ENCODE results near the gene TYR. TPM values are rescaled to one million over a fixed set of nuclear protein-coding genes. Genes with fewer than 3 reads are reported as not detected.
"Not testable (repeated sequence)": the region's sequence is repeated elsewhere in the genome, so short reads cannot be mapped to it uniquely, and the experiment has no call there.

The TYR gene
- total RNA-seq, 1 experiment from 2014 or later: not detected

- TF ChIP-seq MLX (CRISPR knock-in tag; IDR thresholded peaks at IDR 0.05): no peak
- no peak for TF ChIP-seq ZNF425 (CRISPR knock-in tag; conservative IDR thresholded peaks at IDR 0.05)
These were observed 58.3 kb downstream of the TYR start (continued) for GRCh38 chr11:89235976-89236375.

DNA sequence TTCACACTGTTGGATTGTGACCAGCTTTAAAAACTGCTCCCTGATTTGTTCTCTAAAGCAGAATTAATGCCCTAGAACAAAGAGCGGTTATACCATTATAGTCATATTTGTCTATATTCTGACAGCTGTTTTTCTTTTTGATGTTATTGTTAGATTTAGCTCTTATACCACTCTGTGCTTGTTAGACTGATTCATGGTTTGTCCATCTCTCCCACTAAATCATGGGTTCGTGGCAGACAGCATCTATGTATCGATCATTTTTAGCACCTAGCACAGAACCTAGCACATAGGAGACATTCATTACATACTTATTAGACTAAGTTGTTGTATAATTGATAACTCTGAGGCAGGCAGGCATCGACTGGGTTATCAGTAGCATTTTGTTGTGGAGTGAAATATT lies 69.3 kb downstream of the TYR start:
- H3K36me3 Mint-ChIP-seq; H3K4me3 Mint-ChIP-seq; CTCF ChIA-PET; H3K27me3 Mint-ChIP-seq (ENCODE audit: low read depth); H3K4me1 Mint-ChIP-seq; H3K27ac Mint-ChIP-seq; H3K9me3 Mint-ChIP-seq; ATAC-seq; DNase-seq (ENCODE audit: low spot score); POLR2A ChIA-PET: not testable (repeated sequence)

DNA sequence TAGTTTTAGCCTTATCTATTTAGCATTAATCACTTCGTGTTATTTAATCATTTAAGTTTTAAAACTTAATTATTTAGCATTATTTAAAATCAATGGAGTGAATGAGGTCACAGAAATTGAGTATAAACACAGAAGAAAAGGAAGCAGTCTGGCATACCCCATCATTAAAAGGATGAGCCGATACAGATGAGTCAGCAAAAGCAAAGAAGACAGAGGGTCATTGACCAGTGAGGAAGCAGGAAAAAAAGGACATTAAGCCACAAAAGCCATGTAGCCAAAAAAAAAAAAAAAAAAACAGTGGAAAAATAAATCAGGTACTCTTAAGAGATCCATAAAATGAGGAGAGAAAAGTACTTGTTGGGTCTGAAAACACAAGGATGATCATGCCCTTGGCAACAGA lies 71.5 kb downstream of the TYR start:
- ATAC-seq (no peak), DNase-seq (ENCODE audit: low spot score) (no peak)
- Mint-ChIP-seq H3K4me3 (no peak overlapping the region), H3K27me3 (ENCODE audit: low read depth) (no peaks in the 10 kb centered on the region), H3K4me1 (peaks cover 9% of the 10 kb centered on the region), H3K27ac (no peak overlapping the region), H3K36me3 (no peaks in the 10 kb centered on the region; the same call in 1 of the 2 replicates), H3K9me3 (peaks cover 6% of the 10 kb centered on the region; the same call in 1 of the 2 replicates)
- no peak for TF ChIP-seq ZNF317 (CRISPR knock-in tag; IDR thresholded peaks at IDR 0.05; ENCODE audit: borderline replicate concordance, low read depth)
- TF ChIP-seq ELF4 (CRISPR knock-in tag; IDR thresholded peaks at IDR 0.05; ENCODE audit: low read depth): no peak
- TF ChIP-seq TEAD1 (CRISPR knock-in tag; IDR thresholded peaks at IDR 0.05): no peak
- no peak for TF ChIP-seq MLX (CRISPR knock-in tag; IDR thresholded peaks at IDR 0.05)
- TF ChIP-seq ATF2 (CRISPR knock-in tag; IDR thresholded peaks at IDR 0.05; ENCODE audit: borderline replicate concordance, low read depth): no peak
- no peak for TF ChIP-seq FOXJ3 (CRISPR knock-in tag; IDR thresholded peaks at IDR 0.05; ENCODE audit: borderline replicate concordance)
- no peak for TF ChIP-seq PREB (CRISPR knock-in tag; IDR thresholded peaks at IDR 0.05; ENCODE audit: borderline replicate concordance)
- TF ChIP-seq ZNF121 (CRISPR knock-in tag; IDR thresholded peaks at IDR 0.05): no peak
- TF ChIP-seq NR1H2 (CRISPR knock-in tag; IDR thresholded peaks at IDR 0.05): no peak
- no peak for TF ChIP-seq USF1 (CRISPR knock-in tag; IDR thresholded peaks at IDR 0.05)
- no peak for TF ChIP-seq NFE2L1 (CRISPR knock-in tag; IDR thresholded peaks at IDR 0.05)
- TF ChIP-seq ERG (CRISPR knock-in tag; IDR thresholded peaks at IDR 0.05): no peak
- TF ChIP-seq, protein P1, sequence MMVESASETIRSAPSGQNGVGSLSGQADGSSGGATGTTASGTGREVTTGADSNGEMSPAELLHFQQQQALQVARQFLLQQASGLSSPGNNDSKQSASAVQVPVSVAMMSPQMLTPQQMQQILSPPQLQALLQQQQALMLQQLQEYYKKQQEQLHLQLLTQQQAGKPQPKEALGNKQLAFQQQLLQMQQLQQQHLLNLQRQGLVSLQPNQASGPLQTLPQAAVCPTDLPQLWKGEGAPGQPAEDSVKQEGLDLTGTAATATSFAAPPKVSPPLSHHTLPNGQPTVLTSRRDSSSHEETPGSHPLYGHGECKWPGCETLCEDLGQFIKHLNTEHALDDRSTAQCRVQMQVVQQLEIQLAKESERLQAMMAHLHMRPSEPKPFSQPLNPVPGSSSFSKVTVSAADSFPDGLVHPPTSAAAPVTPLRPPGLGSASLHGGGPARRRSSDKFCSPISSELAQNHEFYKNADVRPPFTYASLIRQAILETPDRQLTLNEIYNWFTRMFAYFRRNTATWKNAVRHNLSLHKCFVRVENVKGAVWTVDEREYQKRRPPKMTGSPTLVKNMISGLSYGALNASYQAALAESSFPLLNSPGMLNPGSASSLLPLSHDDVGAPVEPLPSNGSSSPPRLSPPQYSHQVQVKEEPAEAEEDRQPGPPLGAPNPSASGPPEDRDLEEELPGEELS (CRISPR knock-in tag; IDR thresholded peaks at IDR 0.05): no peak
- TF ChIP-seq, protein P2, sequence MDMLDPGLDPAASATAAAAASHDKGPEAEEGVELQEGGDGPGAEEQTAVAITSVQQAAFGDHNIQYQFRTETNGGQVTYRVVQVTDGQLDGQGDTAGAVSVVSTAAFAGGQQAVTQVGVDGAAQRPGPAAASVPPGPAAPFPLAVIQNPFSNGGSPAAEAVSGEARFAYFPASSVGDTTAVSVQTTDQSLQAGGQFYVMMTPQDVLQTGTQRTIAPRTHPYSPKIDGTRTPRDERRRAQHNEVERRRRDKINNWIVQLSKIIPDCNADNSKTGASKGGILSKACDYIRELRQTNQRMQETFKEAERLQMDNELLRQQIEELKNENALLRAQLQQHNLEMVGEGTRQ (CRISPR knock-in tag; IDR thresholded peaks at IDR 0.05): no peak
- TF ChIP-seq PRDM15 (CRISPR knock-in tag; IDR thresholded peaks at IDR 0.05): no peak
- ChIA-PET CTCF (no interaction called here), POLR2A (no interaction called here)
